Ecto neural progenitor cell (in vitro differentiated cells): ENCODE results near the gene PLD4.

Experiments used
- DNase-seq: peaks from one replicate; pipeline ENCODE4 v3.0.0-alpha.2; 2018; ENCODE audit warnings: low spot score

The PLD4 gene

DNA sequence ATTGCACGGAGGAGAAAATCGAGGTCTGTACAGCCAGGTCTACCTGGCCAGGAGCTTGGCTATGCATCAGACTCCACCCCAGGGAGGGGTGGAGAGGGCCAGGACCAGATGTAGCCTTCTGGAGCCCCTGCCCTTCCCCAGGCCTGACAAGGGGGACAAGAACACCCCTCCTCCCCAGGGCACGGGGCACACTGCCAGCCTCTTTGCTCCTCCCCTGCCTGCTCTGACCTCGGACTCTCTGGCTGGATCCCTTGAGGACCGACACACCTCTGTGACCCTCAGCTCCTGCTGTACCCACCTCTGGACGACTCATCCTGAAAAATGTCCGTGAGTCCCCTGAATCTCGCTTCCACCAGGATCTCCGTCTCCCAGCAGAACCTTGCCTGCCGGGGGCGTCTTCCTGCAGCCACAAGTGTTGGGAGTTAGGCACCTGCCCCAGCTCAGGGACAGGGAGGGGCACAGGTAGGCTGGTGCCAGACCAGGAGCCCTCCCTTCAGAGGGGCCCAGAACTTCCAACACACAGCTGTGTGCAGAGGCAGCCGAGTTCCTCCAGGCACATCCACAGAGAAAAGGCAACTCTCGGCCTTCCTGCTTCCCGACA, 31.7 kb downstream of the PLD4 start:
- no peak for DNase-seq

DNA sequence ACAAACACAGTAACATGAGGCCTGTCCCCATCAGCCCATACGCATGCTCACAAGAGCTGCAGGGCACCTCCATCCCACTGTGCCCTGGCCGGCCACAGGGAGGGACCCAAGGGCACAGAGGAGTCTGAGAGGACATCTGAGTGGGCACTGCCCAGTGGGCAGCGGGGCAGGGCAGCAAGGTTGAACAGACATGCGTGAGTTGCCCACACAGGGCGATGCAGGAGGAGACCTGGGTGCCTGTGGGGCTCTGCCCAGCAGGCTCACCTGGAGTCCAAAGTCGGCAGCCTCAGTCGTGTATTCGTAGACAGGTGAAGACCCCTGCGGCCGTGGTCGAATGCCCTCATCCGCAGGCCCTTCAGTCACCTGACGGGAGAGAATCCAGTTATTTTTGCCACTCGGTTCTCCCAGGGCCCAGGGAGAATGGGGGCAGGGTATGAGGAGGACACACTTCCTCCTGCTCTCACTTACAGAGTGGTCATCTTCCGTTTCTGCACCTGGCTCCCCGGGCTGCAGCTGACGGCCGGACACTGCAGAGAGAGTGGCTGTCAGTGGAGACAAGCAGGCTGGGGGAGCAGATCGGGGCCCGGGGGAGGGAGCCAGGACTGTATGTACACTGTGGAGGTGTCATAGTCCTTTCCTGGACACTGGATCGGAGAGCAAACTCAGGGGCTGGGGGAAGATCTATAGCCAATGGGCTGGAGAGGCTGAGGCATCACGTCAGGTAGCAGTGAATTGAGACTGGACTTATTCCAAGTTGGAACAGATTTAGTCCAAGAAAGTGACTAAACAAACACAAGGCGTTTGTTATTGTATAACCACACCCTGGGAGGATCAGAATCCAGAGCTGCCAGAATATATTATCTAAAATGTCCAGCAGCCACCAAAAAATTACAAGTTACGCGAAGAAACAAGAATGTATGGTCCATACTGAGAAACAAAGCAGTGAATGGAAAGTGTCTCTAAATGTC, 32.8 kb downstream of the PLD4 start:
- DNase-seq = no peak

DNA sequence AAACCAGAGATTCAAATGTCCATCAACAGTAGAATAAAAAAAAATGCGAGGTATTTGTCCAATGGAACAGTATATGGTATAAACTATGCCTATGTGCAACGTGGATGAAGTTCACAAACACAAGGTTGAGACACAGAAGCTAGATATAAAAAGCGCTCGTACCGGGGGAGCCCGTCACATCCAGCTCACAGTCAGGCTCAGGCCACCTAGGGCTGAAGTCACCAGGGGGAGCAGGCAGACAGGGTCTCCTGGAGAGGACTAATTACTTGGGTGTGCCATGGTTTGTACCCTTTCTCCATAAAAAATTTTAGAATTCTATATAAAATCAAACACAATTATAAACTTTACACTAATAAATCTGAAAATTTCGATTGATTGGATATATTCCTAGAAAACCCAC, 39.9 kb downstream of the PLD4 start:
- no peak for DNase-seq

DNA sequence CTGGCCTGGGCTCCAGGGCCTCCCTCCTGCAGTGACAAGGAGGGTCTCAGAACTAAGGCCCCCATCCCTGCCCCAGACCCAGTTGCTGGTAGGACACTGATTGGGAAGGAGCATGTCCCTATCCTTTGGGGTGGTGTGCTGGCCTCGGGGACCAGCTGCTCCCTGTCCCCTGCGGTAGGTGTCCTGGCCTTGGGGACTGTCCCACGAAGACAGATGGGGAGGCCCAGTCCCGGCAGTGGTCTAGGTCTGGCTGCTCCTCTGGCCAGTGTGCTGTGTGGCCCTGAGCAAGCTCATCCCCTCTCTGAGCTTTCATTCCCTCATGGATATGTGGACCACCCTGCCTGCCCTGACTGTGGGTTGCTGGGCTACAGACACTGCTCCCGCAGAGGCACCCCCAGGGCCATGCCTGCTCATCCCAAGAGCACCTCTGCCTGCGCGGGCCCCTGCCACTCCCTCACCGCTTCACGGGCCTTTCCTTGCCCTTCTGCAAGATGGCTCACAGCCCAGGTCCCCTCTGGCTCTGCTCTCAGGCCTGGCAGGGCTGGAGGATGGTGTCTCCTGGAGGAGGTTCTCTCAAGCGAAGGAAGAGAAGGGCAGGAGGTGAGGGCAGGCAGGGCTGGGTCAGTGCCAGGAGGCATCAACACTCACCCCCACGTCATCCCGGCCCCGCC, 41.0 kb downstream of the PLD4 start:
- DNase-seq = no peak

DNA sequence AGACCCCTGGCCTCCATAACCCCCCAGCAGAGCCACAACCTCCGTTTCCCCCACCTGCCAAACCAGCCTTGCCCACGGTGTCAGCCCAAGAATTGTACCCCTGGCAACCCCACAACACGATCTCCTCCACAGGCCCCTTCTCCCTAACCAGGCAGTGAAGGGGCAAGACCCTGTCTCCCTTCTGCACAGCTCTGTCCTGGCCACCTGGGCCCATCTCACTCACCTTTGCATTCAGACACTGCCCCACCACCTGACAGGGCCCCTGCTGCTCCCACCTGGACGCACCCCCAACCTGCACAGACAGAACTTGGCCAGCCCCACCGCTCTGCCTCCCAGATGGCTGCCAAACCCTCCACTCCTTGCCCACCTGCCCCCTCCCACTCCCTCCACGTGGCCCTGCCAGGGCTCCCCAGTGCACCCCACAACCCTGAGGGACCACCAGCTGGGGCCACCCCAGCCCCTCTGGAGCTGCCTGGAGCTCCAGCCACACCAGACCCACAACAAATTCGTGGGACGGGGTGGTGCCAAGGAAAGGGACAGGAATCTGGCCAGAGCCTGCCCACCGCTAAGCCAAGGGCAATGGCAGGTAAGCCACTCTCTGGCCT, 41.7 kb downstream of the PLD4 start:
- DNase-seq = no peak

DNA sequence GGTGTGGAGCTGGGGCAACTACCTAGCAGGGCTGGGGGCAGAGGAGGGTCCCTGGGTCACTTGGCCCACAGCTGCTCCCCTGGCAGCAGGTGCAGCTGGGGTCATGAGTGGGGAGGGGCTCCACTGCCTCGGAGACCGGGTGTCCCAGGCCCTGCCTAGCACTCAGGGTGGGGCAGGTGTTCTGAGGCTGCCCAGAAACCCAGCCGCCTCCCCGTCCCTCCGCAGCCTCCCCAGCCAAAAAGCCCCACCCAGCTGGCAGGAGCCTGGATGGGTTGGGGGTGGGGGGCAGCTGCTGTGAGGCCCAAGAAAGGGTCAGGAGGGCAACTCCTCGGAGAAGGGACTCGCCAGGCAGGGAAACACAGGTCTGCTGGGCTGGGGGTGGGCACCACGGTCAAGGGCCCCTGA, 42.3 kb downstream of the PLD4 start:
- DNase-seq = no peak

DNA sequence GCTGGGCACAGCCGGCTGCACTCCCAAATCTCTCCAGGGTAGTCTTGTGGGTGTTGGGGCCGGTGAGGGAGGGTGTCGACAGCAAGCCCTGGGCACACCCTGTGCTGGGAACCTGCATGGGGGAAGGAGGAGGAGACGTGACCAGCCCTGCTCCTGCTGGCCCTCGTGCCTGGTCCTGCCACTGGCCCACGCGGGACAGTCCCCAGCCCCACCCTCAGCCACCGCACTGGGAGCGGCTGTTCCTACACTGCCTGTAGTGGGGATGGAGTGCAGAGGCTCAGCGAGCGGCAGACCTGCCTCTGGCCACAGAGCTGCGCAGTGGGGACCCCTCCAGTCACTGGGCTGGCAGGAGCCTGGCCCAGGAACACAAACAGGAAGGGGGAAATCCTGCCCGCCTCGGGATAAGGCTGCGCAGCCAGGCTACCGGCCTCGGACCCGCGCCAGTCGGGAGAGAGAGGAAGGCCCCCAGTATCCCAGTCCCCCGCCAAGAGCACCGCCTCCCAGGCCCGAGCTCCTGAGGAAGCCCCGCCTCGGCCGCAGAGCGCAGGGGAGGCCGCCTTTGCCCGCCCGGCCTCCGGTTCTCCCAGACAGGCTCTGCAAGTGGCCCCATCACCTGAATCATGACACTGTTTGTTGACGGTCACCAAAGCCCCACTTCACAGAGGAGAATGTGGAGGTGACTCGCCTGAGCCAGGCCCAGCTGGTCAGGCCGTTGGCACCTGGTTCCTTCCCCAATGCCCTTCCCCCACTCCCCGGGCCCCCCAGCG, 42.9 kb downstream of the PLD4 start:
- peak; percentile 65 for DNase-seq

DNA sequence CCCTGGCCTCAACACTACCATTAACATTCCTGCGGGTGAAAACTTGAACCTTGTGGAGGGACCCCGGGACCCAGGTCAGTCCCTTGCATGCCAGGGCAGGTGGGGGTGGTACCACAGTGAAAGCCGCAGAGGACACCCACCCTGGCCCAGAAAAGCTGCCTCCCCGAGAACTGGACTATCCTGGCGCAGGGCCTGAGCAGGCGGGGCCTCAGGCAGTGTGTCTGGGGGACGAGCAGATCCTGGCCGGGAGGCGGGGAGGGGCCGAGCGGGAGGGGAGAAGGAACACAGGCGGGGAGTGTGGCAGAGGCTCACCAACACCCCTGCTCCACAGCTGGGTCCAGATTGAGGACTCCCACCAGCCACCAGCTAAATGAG, 43.5 kb downstream of the PLD4 start:
- no peak for DNase-seq

DNA sequence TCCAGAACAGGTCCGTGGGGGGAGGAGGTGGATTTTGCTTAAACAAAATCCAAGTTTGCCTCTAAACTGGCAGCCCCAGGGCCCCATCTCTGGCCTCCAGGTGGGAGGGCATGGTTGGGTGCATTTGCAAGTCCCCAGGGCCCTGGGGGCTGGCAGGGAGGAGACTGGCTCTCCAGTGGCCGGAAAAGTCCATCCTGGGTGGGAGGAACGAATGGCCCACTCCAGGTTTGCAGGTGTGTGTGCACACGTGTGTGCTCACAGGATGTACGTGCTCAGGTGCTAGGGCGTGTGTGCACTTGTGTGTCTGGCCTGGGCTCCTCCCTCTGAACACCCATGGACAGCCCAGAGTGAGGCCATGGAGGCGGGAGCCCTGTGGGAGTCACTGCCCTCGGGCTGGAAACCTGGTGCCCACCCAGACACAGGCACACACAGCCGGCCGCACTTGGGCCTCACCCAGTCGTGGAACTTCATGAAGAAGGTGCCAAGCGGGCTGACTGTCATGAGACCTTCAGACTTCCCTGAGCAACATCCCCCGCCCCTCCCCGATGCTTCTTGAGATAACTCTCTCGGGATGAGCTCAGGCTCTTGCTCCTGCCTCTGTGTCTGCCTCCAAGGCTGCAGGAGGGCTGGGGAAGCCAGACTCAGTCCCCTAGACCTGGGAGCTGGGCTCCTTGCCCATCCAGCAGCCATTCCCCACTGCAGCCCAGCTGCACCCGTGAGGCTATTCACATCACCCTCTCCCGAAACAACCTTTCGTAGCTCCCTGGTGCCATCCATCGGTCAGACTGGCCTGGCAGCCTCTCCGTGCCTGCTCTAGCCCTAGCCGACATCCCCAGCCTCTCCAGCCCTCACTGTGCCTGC, 44.1 kb downstream of the PLD4 start:
- DNase-seq = no peak

DNA sequence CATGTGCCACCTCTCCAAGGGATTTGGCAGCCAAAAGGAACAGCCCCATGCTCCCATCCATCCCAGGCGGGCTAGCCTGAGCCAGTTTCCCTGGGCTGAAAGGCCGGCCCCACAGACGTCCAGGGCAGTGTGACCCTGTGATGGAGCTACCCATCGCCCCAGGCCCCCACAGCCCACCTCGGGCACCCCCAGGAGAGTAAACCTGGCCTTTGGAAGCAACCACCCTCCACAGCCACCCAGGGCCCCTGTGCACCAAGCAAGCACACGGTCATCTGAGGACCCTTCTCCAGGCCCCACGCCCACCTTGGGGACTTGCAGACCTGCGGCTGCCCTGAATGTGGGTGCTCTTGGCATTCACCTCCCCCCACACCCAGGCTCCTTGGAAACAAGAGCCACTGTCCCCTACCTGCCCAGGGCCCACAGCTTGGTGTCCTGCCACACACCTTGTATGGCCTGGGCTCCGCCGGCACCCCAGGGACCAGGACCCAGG, 45.1 kb downstream of the PLD4 start:
- no peak for DNase-seq

DNA sequence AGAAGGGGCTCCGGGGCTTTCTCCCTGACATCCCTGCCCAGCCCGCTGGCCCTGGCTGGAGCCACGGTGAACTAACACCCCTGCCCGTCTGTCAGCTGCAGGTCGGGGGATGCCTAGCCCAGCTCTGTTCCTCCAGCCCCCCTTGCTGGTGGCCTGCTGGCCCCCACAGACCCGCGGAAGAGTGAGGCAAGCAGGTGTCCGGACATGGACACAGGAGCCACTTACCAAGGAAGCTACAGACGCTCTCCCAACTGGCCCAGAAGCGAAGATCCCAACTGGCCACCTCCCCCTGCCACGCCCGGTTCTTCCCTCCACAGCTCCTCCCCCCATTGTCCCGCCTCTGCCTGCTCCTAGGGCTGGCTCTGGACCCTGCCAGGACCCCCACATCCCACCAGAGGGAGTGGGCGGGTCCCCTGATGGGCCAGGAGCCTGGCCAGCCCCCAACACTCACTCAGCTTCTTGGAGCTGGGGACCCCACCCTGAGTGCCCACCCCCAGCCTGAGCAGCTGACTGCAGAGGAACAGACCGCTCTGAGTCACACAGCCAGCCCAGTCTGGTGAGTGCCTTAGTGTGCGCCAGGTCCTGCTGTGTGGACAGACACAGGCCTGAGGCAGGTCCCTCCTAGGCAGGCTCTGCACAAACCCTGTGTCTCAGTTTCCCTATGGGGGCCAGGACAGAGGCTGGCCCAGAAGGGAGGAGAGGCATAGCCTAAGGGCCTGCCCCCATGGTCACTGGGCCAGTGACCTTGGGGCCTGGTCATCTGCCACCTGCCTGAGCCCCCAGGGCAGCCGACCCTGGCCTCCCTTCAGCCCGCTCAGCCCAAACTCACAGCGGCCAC, 45.8 kb downstream of the PLD4 start:
- no peak for DNase-seq

DNA sequence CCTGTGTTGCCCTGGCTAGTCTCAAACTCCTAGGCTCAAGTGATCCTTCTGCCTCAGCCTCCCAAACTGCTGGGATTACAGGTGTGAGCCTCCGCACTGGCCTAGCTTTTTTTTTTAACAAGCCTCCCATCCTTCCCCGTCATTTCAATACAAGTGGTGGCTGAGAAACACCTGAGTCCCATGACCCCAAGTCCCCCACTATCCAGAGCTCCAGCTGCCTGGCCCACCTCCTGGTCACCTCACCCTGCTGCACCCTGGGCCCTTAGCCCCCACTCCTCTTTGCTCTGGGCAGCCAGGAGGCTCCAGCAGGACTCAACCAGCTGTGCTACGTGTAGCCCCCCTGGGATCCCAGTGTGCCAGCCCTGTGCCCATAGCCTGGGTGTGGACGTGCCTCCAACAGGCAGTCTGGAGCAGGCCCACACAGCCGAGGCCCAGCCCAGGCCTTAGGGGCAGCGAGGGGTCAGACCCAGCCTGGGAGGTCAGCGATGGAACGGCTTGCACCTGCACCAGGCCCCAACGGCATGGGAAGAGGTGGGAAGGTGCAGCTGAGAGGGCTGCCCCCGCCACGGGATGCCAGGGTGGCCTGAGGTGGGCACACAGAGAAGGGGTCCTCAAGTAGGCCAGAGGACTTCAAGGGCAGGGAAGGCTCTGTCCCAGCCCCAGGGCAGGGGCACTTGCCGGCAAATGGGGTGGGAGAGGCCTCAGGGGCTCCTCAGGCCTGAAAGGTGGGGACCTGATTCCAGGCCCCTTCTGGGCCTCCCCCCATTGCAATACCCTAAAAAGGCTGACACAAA, 47.0 kb downstream of the PLD4 start:
- DNase-seq = no peak

DNA sequence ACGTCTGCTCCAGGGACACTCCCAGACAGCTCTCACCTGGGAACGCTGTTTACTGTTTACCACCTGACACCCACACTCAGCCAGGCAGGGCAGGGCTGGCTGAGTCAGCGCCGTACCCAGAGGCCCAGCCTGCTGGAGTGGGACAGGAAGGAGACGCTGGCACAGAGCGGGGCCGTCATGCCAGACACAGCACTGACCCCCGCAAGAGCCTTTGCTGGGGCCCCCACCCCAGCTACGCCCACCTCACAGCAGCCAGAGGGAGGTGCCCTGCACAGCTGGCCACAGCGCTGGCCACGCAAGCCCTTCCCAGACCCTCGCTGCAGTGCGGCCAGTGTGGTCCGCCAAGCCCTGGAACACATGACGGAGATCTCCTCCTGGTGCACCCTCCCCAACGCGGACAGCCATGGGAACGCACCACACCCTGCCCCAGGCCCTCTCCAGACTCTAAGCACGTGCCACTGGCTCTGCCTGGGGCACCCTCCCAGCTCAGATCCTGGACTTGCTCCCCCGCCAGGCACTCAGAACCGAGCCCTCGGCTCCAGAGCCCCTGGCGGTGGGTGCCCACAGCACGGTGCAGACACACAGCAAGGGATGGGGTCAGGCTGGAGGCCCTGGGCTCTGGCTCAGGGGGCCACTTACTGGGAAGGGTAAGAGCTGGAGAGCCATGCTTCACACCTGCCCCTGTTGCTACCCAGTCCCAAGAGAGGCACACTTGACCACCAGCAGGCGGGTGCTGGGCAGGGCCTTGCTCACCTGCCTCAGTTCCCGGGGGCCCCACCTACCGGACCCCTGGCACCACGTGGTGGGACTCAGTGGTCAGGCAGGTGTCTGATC, 47.8 kb downstream of the PLD4 start:
- DNase-seq = no peak

DNA sequence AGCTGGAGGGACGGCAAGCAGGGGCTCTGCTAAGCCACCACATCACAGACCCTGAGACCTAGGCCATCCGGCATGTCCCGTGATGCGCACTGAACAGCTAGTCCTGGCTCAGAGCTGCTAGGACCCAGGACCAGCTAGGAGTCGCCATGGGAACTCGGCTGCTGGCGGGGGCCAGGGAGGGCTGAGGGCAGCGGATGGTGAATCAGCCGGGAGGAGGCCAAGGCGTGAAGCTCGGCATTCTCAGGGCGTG, 48.4 kb downstream of the PLD4 start:
- no peak for DNase-seq

DNA sequence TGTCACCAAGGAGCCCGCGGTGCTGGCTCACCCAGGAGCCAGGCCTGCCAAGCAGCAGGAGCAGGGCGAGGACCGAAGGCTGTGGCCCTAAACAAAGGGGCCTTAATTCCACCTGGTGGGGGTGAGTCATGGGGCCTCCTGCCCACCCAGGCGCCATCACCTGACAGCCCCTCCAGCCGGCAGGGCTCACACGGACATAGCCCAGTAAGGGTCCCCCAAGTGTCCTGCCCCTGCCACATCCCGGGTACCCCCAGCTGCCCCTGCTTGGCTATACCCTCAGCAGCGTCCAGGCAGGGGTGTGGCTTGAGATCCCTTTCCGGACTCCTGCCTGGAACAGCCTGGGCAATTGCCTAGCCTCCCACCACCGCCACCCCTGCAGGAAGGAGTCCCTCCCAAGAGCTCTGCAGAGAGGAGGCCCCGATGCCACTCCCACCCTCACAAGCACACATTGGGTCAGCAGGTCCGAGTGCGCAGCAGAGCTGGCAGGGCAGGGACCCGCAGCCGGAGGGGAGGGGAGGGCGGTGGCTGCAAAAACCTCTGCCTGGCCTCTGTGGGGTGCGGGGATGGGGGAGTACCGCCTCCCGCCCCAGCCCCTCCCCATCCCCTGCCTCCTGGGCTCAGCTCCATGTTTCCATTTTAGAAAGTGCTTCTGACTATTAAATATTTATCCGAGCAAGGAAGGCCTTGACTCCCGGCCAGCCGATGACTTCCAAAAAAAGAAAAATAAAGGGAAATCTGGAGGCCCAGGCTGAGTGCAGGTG, 48.9 kb downstream of the PLD4 start:
- DNase-seq = no peak

DNA sequence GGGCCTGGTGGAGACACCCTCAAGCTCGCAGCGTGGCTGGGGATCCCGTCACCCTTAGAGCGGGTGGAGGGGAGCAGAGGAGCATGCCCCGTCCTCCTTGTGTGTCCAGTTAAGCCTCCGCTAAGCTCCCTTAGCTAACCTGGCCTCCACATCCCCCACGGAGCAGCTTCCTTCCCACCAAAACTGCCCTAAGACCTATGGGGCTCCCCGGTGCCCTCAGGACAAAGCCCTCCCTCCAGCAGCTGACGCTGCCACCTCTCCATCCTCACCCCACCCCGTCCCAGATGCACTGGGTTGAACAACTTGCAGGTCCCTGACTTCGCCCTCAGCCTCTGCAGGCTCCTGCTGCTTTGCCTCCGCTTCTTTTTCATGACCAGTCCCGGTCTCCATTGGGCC, 49.5 kb downstream of the PLD4 start:
- DNase-seq = no peak

DNA sequence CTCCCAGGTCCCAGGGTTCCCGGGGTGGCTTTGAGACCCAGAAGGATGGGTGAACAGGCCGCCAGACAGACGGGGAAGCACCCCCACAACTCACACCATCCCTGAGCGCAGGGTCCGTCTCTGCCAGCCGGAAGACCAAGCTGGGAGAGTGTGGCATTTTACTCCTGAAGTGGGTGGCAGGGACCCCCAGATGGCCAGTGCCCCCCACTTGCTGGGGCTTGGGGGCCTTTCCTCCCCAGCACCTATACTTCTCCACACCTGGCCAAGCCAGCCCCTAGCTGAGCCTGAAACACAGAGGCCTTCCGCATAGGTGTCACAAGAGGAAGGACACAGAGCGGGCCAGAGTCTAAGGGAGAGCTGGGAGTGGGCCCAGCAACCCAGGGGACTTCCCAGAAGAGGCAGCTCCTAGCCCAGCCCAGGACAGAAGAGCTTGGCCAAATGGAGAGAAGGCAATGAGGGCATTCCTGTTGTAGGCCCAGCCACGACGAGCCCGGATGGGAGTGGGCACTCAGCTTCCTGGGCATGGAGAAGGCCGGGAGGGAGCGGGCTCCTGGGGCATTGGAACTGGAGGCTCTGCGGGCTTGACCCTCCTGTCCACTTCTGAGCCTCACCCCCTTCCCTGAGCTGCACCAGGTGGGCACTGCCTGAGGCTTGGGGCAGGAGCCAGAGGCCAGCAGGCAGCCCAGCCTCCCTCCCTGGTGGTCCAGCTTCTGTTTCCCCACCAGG, 50.1 kb downstream of the PLD4 start:
- DNase-seq = no peak
